ENCODE results near the gene ZNF682.
A peak's percentile ranks its signal among the peaks of the same experiment; 100 is the strongest.
"Not testable (repeated sequence)": the region's sequence is repeated elsewhere in the genome, so short reads cannot be mapped to it uniquely, and the experiment has no call there.

Gene ZNF682

GRCh38 chr19:20035935-20036334 is 3.4 kb downstream of the ZNF682 start:
- H3K27me3 Mint-ChIP-seq (ENCODE audit: low read depth, poor library complexity), result peaks cover 3% of the 10 kb centered on the region
- no peak for DNase-seq
- no peak overlapping the region for H3K4me3 Mint-ChIP-seq
- no peak for TF ChIP-seq CTCF (IDR thresholded peaks at IDR 0.05)
- peaks cover 84% of the 10 kb centered on the region for H3K36me3 Mint-ChIP-seq (ENCODE audit: low read depth)
- H3K4me1 Mint-ChIP-seq, result peaks cover 20% of the 10 kb centered on the region
- H3K9me3 Mint-ChIP-seq, result peaks cover 73% of the 10 kb centered on the region
- no peak overlapping the region for H3K27ac Mint-ChIP-seq

- no peak for DNase-seq
- Mint-ChIP-seq H3K36me3 (ENCODE audit: low read depth) (peaks cover 95% of the 10 kb centered on the region), H3K27ac (no peak overlapping the region), H3K4me3 (no peak overlapping the region), H3K4me1 (no peaks in the 10 kb centered on the region), H3K27me3 (ENCODE audit: low read depth, poor library complexity) (no peaks in the 10 kb centered on the region), H3K9me3 (peaks cover 69% of the 10 kb centered on the region)
- TF ChIP-seq CTCF (IDR thresholded peaks at IDR 0.05), result no peak
These were observed 10.7 kb downstream of the ZNF682 start for GRCh38 chr19:20028611-20029010.

DNA sequence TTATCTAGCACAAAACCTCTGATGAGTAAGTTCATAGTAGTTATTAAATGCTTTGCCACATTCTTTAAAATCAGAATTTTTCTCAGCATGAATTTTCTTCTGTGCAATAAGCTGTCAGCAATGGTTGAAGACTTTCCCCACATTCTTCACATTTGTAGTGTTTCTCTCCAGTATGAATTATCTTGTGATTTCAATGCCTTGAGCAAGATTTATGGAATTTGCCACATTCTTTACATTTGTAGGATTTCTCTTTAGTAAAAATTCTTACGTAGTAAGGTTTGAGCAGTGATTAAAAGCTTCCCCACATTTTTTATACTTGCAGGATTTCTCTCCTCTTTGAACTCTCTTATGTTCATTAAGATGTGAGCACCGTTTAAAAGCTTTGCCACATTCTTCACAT is 33.6 kb downstream of the ZNF682 start:
- no peak for TF ChIP-seq CTCF (IDR thresholded peaks at IDR 0.05)
- H3K27me3 Mint-ChIP-seq (ENCODE audit: low read depth, poor library complexity), result no peaks in the 10 kb centered on the region
- no peak for DNase-seq
- H3K36me3 Mint-ChIP-seq (ENCODE audit: low read depth), result peaks cover 92% of the 10 kb centered on the region
- H3K4me1 Mint-ChIP-seq, result no peaks in the 10 kb centered on the region
- no peak overlapping the region for H3K27ac Mint-ChIP-seq
- no peak overlapping the region for H3K4me3 Mint-ChIP-seq
- H3K9me3 Mint-ChIP-seq, result peaks cover 93% of the 10 kb centered on the region

GRCh38 chr19:19997656-19998268 is 41.5 kb downstream of the ZNF682 start:
- Mint-ChIP-seq H3K27me3 (ENCODE audit: low read depth, poor library complexity) (no peaks in the 10 kb centered on the region), H3K4me3 (no peak overlapping the region), H3K9me3 (peaks cover 65% of the 10 kb centered on the region), H3K4me1 (no peaks in the 10 kb centered on the region), H3K36me3 (ENCODE audit: low read depth) (peaks cover 22% of the 10 kb centered on the region), H3K27ac (no peak overlapping the region)
- DNase-seq, result peak; percentile 11
- peak; percentile 36 for TF ChIP-seq CTCF (IDR thresholded peaks at IDR 0.05)

- H3K9me3 Mint-ChIP-seq, result peaks cover 74% of the 10 kb centered on the region
- H3K4me3 Mint-ChIP-seq, result no peak overlapping the region
- H3K36me3 Mint-ChIP-seq (ENCODE audit: low read depth), result peaks cover 4% of the 10 kb centered on the region
- no peaks in the 10 kb centered on the region for H3K4me1 Mint-ChIP-seq
- no peaks in the 10 kb centered on the region for H3K27me3 Mint-ChIP-seq (ENCODE audit: low read depth, poor library complexity)
- no peak for DNase-seq
- H3K27ac Mint-ChIP-seq, result no peak overlapping the region
- no peak for TF ChIP-seq CTCF (IDR thresholded peaks at IDR 0.05)
These were observed 72.4 kb downstream of the ZNF682 start for GRCh38 chr19:19966862-19967261.

GRCh38 chr19:19966126-19966525 is 73.2 kb downstream of the ZNF682 start:
- H3K9me3 Mint-ChIP-seq, result peaks cover 68% of the 10 kb centered on the region
- not testable (repeated sequence) for H3K27me3 Mint-ChIP-seq (ENCODE audit: low read depth, poor library complexity); H3K4me3 Mint-ChIP-seq; H3K4me1 Mint-ChIP-seq; H3K36me3 Mint-ChIP-seq (ENCODE audit: low read depth); H3K27ac Mint-ChIP-seq; DNase-seq

Measured in nephron progenitor cell (in vitro differentiated cells).